NCI-H524 (cell line): ENCODE data around the gene CKAP2L.
"Not testable (repeated sequence)": the region's sequence is repeated elsewhere in the genome, so short reads cannot be mapped to it uniquely, and the experiment has no call there.

ENCODE experiments used
- DNase-seq, 2 experiments: peaks; one replicate each; lab custom pipeline; 2025; lab: John Stamatoyannopoulos, UW

The CKAP2L gene

DNA sequence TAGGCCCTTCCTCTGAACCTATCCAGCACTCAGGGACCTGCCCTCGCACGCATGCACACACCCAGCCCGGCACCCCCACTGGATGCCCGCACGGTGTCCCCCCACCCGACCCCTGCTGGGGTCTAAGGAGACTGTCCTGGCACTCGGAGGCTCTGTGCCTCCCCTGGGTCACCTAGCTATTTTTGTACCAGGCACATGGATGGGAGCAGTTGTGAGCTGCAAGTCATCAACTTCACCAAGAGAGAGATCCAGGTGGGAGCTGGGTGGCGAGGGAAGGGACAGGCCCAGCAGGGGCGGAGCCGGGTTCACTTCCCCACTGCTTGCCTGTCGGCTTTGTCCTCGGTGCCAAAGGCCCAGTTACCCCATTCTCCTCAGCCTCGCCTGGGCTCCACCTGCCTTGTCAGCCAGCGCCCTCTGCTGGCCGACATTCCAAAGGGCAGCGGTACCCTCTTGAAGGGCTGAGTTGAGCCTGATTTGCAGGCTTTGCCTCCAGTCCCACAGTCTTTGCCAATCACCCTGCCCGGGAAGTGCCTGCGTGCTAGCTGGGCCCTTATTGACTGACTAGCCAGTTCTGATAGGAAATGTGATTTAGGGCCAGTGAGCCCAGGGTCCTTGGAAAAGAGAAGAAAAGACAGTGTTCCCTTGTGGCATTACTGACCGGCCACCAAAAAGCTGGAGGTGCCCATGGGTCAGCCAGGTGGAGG is 37.8 kb downstream of the CKAP2L start:
- DNase-seq = peak; percentile 67 to 85

DNA sequence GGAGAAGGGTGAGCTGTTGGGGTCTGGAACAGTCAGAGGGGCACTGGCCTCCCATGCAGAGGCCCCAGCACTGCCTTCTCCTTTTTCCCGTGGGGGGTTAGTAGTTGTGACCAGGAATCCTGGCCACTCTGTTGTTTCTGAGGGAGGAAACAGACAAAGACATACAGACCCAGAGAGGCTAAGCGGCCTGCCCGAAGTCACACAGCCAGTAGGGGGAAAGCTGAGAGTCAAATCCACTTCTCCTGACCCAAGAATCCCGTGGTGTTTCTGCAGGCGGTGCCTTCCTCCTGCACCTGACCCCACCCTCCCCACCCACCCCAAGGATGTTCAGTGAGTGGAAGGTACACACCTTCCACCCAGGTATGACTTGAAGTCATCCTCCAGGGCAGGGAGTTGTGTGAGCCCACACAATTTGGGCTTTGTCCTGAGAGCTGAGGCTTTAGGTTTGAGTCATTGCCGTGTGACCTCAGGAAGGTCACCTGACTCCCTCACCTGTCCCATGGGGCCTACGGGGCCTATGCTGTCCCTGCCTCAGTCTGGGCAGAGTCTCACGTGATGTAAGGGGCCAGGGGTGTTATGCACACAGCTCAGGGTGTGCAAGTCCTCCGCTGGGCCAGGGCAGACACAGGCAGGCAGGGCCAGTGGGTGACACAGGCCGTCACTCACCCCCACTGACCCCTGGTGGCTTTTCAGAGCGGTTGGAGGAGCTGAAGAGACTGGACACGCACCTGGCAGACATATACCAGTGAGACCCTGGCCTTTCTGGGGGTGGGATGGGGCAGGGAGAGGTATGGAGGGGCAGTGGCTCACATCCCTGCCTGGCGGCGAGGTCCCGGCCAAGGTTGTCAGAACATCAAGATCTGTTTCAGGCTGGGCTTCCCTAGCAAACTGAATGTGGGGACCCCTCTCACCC is 38.6 kb downstream of the CKAP2L start:
- DNase-seq = no peak

GRCh38 chr2:112724591-112725525 is 39.6 kb downstream of the CKAP2L start:
- peak in 1 of 2 experiments; percentile 33 for DNase-seq

DNA sequence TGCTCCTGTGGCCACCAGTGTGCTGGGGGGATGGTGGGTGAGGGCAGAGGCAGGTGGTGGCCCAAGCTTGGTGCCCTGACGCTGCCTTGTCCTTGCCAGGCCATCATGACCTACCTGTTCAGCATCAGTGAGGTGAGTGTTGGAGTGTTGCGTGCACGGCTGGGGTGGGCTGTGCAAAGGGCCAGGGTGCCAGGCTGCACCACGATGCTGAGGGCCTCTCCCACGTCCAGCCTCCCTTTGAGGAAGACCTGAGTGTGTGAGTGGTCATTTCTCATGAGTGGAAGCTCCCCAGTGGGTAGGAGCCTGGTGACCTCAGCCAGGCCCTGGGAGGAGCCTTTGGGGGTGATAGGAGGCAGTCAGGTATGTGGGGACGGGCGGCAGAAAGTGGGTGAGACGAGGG is 40.4 kb downstream of the CKAP2L start:
- DNase-seq = no peak

- no peak for DNase-seq
Observed at GRCh38 chr2:112723547-112723940, 40.9 kb downstream of the CKAP2L start.

GRCh38 chr2:112722816-112723546 is 41.4 kb downstream of the CKAP2L start:
- DNase-seq = no peak

DNA sequence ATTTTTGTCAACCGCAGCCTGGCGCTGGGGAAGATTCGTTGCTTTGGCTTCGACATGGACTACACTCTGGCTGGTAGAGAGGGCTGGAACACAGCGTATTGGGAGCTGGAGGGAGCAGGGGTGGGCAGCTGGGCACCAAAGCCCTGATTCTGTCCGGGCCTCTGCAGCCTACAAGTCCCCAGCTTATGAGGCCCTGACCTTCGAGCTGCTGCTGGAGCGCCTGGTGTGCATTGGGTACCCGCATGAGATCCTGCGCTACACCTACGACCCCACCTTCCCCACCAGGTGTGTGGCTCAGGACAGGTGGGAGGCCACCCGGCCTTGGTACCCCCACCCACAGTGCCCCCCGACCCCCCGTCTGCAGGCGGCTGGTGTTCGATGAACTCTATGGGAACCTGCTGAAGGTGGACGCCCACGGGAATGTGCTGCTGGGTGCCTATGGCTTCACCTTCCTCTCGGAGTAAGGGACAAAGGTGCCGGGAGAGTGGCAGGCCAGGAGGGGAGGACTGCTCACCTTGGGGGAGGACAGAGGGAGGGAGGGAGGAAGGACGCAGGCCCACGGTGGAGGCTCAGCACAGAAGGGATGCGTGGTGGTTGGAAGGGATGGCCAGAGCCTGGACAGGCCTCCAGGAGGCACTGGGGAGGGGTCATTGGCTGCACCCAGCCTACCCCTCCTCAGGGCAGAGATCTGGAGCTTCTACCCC is 42.4 kb downstream of the CKAP2L start:
- no peak for DNase-seq

GRCh38 chr2:112720785-112721184 is 43.6 kb downstream of the CKAP2L start, which contains the start of gene NT5DC4:
Gene NT5DC4, plus strand, starts transcription at chr2:112721020. Its CDS starts 60 bp downstream, at chr2:112721080.
- DNase-seq = no peak

- DNase-seq = no peak
Observed at GRCh38 chr2:112718863-112719370, 45.5 kb downstream of the CKAP2L start.

DNA sequence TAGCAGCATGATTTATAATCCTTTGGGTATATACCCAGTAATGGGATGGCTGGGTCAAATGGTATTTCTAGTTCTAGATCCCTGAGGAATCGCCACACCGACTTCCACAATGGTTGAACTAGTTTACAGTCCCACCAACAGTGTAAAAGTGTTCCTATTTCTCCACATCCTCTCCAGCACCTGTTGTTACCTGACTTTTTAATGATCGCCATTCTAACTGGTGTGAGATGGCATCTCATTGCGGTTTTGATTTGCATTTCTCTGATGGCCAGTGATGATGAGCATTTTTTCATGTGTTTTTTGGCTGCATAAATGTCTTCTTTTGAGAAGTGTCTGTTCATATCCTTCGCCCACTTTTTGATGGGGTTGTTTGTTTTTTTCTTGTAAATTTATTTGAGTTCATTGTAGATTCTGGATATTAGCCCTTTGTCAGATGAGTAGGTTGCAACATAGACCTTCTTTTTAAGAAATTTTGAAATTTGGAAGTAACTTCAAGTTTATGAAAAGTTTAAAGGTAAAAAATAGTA is 47.5 kb downstream of the CKAP2L start:
- DNase-seq = not testable (repeated sequence)

- DNase-seq = not testable (repeated sequence)
Observed at GRCh38 chr2:112716094-112716493, 48.3 kb downstream of the CKAP2L start.

GRCh38 chr2:112714836-112715631 is 49.4 kb downstream of the CKAP2L start:
- no peak for DNase-seq

- DNase-seq = no peak
Observed at GRCh38 chr2:112714331-112714730, 50.1 kb downstream of the CKAP2L start.

- no peak for DNase-seq
Observed at GRCh38 chr2:112713926-112714325, 50.5 kb downstream of the CKAP2L start.

GRCh38 chr2:112713585-112713925 is 50.9 kb downstream of the CKAP2L start:
- no peak for DNase-seq

DNA sequence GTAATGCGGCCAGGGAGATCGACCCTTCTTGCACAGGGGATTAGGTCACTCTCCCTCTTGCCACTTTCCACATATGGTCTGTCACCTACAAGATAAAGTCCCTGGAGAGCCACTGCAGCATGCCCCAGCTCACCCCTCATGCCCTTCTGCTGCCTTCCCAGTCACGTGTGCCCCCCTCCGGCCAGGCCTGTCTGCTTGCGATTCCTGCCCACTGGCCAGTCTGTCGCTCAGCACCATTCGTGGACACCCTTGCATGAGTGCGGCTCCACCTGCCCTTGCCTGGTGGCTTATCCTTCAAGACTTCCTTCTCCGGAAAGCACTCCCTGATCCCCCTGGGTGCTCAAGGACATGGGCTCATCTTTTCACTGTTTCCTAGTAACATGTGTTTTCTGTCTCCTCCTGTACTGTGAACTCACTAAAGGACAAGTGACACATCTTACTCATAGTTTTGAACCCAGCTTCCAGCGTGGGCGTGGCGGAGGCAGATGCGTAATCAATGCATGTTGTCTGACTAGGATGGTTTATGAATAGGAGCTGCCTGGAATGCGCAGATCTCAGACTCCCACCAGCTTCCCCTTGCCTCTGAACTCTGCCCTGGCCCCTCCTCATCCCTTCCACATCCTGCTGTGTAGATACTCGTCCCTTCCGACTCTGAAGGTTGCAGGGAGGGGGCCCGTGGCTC is 51.4 kb downstream of the CKAP2L start:
- DNase-seq = no peak

GRCh38 chr2:112712465-112712864 is 51.9 kb downstream of the CKAP2L start:
- DNase-seq = no peak

- DNase-seq = no peak
Observed at GRCh38 chr2:112710956-112711750, 53.3 kb downstream of the CKAP2L start.
